Measurements from ENCODE around the gene ZDHHC18.

The ZDHHC18 gene

DNA sequence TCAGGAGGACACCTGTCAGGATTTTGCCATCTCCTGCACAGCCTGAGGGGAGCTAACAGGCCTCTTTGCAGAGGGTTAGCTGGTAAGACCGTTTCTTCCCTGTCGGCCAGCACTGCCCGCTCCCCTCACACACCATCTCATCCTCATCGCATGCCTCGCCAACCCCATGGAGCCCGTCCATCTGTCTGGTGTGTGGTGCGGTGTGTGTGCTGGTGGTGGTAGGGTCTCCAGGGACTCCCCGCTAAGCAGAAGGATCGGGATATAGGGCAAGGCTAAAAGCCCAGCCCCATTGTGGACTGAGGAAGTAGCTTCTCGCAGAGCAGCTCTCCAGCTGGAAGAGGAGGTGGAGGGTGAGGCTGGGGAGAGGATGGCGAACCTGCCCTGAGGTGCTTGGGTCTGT is 29.7 kb downstream of the ZDHHC18 start:
- no peak for DNase-seq (ENCODE audit: low read depth)
- in situ Hi-C loops (cut with HindIII; ENCODE audit: low sequenced_read_pairs) = no loop called here
- TF ChIP-seq, protein P1, sequence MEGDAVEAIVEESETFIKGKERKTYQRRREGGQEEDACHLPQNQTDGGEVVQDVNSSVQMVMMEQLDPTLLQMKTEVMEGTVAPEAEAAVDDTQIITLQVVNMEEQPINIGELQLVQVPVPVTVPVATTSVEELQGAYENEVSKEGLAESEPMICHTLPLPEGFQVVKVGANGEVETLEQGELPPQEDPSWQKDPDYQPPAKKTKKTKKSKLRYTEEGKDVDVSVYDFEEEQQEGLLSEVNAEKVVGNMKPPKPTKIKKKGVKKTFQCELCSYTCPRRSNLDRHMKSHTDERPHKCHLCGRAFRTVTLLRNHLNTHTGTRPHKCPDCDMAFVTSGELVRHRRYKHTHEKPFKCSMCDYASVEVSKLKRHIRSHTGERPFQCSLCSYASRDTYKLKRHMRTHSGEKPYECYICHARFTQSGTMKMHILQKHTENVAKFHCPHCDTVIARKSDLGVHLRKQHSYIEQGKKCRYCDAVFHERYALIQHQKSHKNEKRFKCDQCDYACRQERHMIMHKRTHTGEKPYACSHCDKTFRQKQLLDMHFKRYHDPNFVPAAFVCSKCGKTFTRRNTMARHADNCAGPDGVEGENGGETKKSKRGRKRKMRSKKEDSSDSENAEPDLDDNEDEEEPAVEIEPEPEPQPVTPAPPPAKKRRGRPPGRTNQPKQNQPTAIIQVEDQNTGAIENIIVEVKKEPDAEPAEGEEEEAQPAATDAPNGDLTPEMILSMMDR (IDR thresholded peaks at IDR 0.05; ENCODE audit: low read depth, low read length, missing control alignments) = no peak
- no peak overlapping the region for H3K4me3 ChIP-seq (ENCODE audit: low read depth, low read length)

DNA sequence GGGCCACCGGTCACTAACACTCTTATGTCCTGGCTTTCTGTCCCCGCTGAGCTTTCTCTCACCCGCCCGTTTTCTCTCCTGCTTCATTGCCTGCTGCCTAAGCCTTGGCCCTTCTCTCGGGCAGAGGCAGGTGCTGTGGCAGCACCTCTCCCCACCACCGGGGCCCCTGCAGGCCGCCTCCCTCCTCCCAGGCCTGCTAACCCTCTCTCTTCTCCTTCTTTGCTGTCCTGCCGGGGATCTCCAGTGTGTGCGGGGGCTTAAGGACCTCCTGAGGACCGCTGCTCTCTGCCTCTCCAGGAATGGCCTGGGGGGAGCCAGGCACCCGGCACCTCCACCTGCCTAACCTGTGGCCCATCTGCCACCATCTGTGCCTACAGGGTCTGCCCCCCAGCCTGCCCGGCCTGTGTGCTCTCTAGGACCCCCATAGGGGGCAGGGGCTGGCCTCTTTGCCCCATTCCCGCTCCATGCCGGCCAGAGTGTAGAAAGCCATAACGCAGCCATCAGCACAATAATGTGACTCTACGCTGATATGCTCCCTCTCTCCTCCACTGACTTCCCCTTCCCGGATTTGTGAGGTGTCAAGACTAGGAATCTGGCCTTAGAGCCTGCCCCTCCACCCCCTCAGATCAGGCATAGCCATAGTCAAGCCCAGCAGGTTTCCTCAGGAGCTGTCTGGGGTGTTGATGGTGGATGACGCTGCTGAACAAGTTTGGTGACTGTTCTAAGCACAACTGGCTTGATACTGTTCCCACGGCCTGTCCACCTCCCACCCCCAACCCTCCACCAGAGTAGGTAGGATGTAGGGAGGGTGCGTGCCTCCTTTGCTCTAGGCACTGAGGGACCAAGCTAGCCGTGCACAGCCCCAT is 30.3 kb downstream of the ZDHHC18 start:
- H3K4me3 ChIP-seq (ENCODE audit: low read depth, low read length) = no peak overlapping the region
- in situ Hi-C loops (cut with HindIII; ENCODE audit: low sequenced_read_pairs) = no loop called here
- no peak for DNase-seq (ENCODE audit: low read depth)
- TF ChIP-seq, protein P1 (IDR thresholded peaks at IDR 0.05; ENCODE audit: low read depth, low read length, missing control alignments) = no peak

DNA sequence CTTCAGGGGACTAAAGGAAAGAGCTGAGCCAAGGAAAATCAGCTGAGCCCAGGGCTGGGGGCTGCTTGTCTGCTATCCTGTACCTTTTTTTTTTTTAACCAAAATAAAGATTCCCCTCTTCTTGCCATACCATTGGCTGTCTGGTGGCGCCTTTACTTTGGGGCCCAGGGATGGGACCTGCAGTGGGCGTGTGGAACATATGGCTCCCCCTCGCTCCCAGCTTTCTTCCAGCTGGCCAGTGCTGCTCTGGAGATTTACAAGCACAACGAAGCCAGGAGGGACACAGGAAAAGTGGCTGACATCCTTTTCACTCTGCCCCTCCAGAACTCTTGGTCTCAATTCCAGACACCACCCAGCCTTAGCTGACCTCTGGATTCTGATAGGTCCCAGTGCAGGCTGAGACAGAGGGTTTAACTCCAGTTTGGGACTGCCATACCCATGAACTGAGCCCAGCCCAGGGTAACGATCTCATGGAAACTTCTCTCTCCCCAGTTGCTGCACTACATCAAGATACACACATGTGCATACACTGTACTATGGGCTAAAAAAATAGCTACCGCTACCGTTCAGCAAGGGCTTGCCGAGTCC is 31.1 kb downstream of the ZDHHC18 start:
- in situ Hi-C loops (cut with HindIII; ENCODE audit: low sequenced_read_pairs) = no loop called here
- TF ChIP-seq, protein P1 (IDR thresholded peaks at IDR 0.05; ENCODE audit: low read depth, low read length, missing control alignments) = no peak
- no peak overlapping the region for H3K4me3 ChIP-seq (ENCODE audit: low read depth, low read length)
- DNase-seq (ENCODE audit: low read depth) = no peak

DNA sequence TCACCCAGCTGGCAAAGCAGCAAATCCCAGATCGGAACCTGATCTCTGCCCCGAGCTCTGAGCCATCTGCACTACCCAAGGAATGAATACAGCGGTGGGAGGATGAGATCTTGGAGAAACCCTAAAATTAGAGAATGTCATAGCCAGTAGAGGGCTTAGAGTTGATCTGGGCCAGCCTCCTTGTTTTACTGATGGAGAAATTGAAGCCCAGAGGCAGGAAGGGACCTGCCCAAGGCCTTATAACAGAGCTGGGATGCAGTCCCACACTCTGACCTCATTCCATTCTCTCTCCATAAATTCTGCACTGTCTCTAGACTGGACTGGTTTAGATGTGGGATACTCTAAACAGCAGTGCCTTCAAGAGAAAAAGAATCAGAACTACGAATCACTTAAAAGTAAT is 31.7 kb downstream of the ZDHHC18 start:
- H3K4me3 ChIP-seq (ENCODE audit: low read depth, low read length) = no peak overlapping the region
- DNase-seq (ENCODE audit: low read depth) = no peak
- in situ Hi-C loops (cut with HindIII; ENCODE audit: low sequenced_read_pairs) = no loop called here
- TF ChIP-seq, protein P1 (IDR thresholded peaks at IDR 0.05; ENCODE audit: low read depth, low read length, missing control alignments) = no peak

DNA sequence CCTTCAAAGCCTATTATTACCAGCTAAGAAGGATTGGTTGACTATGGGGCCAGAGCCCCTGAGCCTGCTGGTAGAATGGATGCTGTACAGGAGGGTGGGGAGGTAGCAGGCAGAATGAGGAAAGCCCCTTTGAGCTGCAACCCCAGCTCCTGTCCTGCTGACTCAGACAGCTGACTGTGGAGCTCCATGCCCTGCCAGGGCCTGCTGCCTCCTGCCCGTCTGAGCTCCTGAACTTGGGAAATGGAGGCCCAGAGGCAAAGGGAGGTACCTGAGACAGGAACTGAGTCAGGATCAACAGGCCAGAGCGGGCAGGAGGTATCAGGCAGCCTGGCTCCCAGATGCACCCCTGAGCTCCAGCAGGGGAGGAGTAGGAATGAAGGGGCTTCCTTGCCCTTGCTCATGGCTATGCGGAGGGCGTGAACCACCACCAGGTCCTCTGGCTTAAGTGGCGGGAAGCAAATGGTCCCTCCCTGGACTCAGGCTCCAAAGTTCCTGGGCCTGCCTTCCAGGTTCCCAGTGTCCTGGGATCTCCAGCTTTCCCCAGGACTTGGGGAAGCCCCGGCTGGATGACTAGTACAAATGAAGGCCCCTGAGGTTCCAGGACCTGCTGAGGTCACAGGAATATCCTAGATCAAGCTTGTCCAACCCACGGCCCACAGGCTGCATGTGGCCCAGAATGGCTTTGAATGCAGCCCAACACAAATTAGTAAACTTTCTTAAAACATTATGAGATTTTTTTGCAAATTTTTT is 32.6 kb downstream of the ZDHHC18 start:
- H3K4me3 ChIP-seq (ENCODE audit: low read depth, low read length) = no peak overlapping the region
- no peak for DNase-seq (ENCODE audit: low read depth)
- TF ChIP-seq, protein P1 (IDR thresholded peaks at IDR 0.05; ENCODE audit: low read depth, low read length, missing control alignments) = no peak
- in situ Hi-C loops (cut with HindIII; ENCODE audit: low sequenced_read_pairs) = no loop called here

DNA sequence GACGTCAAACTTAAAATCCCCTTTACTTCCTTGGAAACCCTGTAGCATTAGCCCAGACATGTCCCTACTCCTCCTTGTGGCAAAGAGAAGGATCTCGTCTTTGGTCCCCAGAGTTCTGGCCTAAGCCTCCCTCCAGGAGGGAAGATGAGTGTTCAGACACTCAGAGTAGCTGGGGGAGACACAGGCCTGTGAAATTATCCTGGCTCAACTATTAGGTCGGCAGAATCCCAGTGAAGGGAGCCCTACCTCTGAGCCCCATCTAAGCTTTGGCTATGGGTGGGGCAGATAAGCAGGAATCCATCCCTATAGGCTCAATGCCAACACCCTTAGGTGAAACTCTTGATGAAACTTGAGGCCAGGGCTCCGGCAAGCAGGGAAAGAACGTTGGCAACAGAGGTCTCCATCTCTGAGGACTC is 34.8 kb downstream of the ZDHHC18 start:
- in situ Hi-C loops (cut with HindIII; ENCODE audit: low sequenced_read_pairs) = no loop called here
- H3K4me3 ChIP-seq (ENCODE audit: low read depth, low read length) = no peak overlapping the region
- TF ChIP-seq, protein P1 (IDR thresholded peaks at IDR 0.05; ENCODE audit: low read depth, low read length, missing control alignments) = peak; percentile 34
- no peak for DNase-seq (ENCODE audit: low read depth)
